Stimulated activated CD4-positive, alpha-beta T cell treated with anti-CD3 and anti-CD28 coated beads, Interleukin-1b, Interleukin-23, amount 100 ng/mL, for 1 hour (primary cell): ENCODE measurements around the gene CLIC1.

Experiments
- DNase-seq, 2 donors: peaks; one replicate each; pipeline ENCODE4 v3.0.0-alpha.2; 2020; ENCODE audit warnings: low read depth in 2 of 2

Gene CLIC1

GRCh38 chr6:31701666-31702404 is 34.5 kb downstream of the CLIC1 start:
- no peak for DNase-seq

GRCh38 chr6:31700740-31701401 is 35.5 kb downstream of the CLIC1 start:
- no peak for DNase-seq

GRCh38 chr6:31697555-31697954 is 38.8 kb downstream of the CLIC1 start:
- no peak for DNase-seq

- DNase-seq: no peak
Measured at GRCh38 chr6:31693535-31693934, 42.8 kb downstream of the CLIC1 start.

- no peak for DNase-seq
Measured at GRCh38 chr6:31692886-31693285, 43.4 kb downstream of the CLIC1 start.

GRCh38 chr6:31692353-31692752 is 44.0 kb downstream of the CLIC1 start:
- DNase-seq: no peak

- no peak for DNase-seq
Measured at GRCh38 chr6:31691564-31692108, 44.7 kb downstream of the CLIC1 start.

- no peak for DNase-seq
Measured at GRCh38 chr6:31691078-31691463, 45.3 kb downstream of the CLIC1 start.

GRCh38 chr6:31690231-31691077 is 45.9 kb downstream of the CLIC1 start:
- DNase-seq: no peak

- no peak for DNase-seq
Measured at GRCh38 chr6:31689249-31690110, 46.9 kb downstream of the CLIC1 start.

GRCh38 chr6:31687860-31688693 is 48.3 kb downstream of the CLIC1 start:
- DNase-seq: no peak

GRCh38 chr6:31687321-31687720 is 49.0 kb downstream of the CLIC1 start:
- no peak for DNase-seq

- no peak for DNase-seq
Measured at GRCh38 chr6:31686483-31686882, 49.8 kb downstream of the CLIC1 start.

- no peak for DNase-seq
Measured at GRCh38 chr6:31683591-31683990, 52.7 kb downstream of the CLIC1 start.

- no peak for DNase-seq
Measured at GRCh38 chr6:31681135-31681671, 55.1 kb downstream of the CLIC1 start.
